ENCODE data around the gene UHMK1.

DNA sequence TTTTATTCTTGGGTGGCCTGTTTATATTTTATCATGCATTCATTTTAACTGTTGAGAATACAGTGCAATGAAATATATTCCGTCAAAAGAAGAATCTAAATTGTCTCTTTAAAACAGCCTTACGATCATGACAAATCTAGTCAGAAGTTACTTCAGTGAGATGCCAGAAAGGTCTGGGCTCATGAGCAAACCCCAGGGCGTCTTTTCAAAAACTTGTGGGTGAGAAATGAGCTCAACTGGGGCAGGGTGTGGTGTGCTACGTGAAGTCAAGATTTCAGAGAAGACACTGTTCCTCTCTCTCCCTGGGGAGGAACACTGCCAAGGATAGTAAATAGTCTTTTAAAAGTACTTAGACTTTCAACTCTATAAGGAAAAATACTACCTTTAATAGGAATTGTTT lies 50.6 kb downstream of the UHMK1 start:
- no peak for TF ChIP-seq EZH2 (IDR thresholded peaks at IDR 0.05; ENCODE audit: borderline replicate concordance, low read depth, low read length, poor library complexity, severe bottlenecking)
- TF ChIP-seq, protein P1, sequence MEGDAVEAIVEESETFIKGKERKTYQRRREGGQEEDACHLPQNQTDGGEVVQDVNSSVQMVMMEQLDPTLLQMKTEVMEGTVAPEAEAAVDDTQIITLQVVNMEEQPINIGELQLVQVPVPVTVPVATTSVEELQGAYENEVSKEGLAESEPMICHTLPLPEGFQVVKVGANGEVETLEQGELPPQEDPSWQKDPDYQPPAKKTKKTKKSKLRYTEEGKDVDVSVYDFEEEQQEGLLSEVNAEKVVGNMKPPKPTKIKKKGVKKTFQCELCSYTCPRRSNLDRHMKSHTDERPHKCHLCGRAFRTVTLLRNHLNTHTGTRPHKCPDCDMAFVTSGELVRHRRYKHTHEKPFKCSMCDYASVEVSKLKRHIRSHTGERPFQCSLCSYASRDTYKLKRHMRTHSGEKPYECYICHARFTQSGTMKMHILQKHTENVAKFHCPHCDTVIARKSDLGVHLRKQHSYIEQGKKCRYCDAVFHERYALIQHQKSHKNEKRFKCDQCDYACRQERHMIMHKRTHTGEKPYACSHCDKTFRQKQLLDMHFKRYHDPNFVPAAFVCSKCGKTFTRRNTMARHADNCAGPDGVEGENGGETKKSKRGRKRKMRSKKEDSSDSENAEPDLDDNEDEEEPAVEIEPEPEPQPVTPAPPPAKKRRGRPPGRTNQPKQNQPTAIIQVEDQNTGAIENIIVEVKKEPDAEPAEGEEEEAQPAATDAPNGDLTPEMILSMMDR (conservative IDR thresholded peaks at IDR 0.05; ENCODE audit: low read depth, low read length): no peak

All from A673 (cell line).